Heart left ventricle (tissue), 16 donors: ENCODE data around the gene NCK2. TPM values are rescaled to one million over a fixed set of nuclear protein-coding genes. Genes with fewer than 3 reads are reported as not detected.

Experiments
- ATAC-seq, 4 donors: fragments of 200-7000 bp; cut with Tn5 transposase; one replicate each; pipeline ENCODE4 v1.9.1; 2020 to 2022; ENCODE audit warnings: moderate library complexity in 4 of 4, mild to moderate bottlenecking in 3 of 4, moderate number of reproducible peaks in 1 of 4
- DNase-seq, 5 donors: peaks; one replicate each; pipeline ENCODE4 v3.0.0-alpha.2; 2020
- H3K27ac ChIP-seq, 12 donors: fragments of 200-600 bp; sonication (generic) in 4 of 12; one replicate each; pipeline versions ENCODE4 v1.5.0 to v1.8.0; 2016 to 2022; ENCODE audit warnings: mild to moderate bottlenecking in 2 of 12
- H3K27me3 ChIP-seq, 9 donors: fragments of 200-600 bp; sonication (generic) in 2 of 9; one replicate each; pipeline versions ENCODE4 v1.5.1 to v1.8.0; 2016 to 2022; ENCODE audit warnings: mild to moderate bottlenecking in 3 of 9
- H3K36me3 ChIP-seq, 9 donors: fragments of 200-600 bp; sonication (generic) in 2 of 9; one replicate each; pipeline versions ENCODE4 v1.5.0 to v1.8.0; 2018 to 2022; ENCODE audit warnings: mild to moderate bottlenecking in 2 of 9
- H3K4me1 ChIP-seq, 12 donors: fragments of 200-600 bp; sonication (generic) in 4 of 12; one replicate each; pipeline versions ENCODE4 v1.5.0 to v1.8.0; 2016 to 2022; ENCODE audit warnings: mild to moderate bottlenecking in 3 of 12
- H3K4me3 ChIP-seq, 12 donors: fragments of 200-600 bp; sonication (generic) in 4 of 12; one replicate each; pipeline versions ENCODE4 v1.5.0 to v1.8.0; 2017 to 2022; ENCODE audit warnings: mild to moderate bottlenecking in 9 of 12, moderate library complexity in 4 of 12
- H3K9me3 ChIP-seq, 12 donors: fragments of 200-600 bp; sonication (generic) in 4 of 12; one replicate each; pipeline versions ENCODE4 v1.5.0 to v1.8.0; 2016 to 2022; ENCODE audit warnings: mild to moderate bottlenecking in 1 of 12
- CTCF ChIP-seq, 12 donors: fragments of 200-600 bp; sonication (generic) in 4 of 12; IDR thresholded peaks; one replicate each; pipeline versions ENCODE4 v1.5.0 to v1.8.0; 2018 to 2022; ENCODE audit warnings: antibody characterized with exemption in 12 of 12, mild to moderate bottlenecking in 5 of 12
- POLR2A ChIP-seq, 2 donors: fragments of 450-650 bp; IDR thresholded peaks; one replicate each; pipeline ENCODE4 v1.6.1; 2017; ENCODE audit warnings: antibody characterized with exemption in 2 of 2, mild to moderate bottlenecking in 2 of 2, moderate library complexity in 2 of 2
- WGBS, 4 donors: extraction: QIAGEN DNeasy Blood & Tissue Kit in 2 of 4; methylation state at CpG; one replicate each; pipeline versions ENCODE4 v1.1.5 to v1.1.7; 2013 to 2018; 5-methylcytosine and 5-hydroxymethylcytosine counted together
- intact Hi-C, 10 donors: fragments of 100-400 bp; cut with DNase I; formaldehyde crosslinking; loops; one replicate each; pipeline versions ENCODE4 v1.11.1 to v1.14.2; 2022
- polyA plus RNA-seq, 2 donors: library from polyadenylated mRNA; stranded (reverse); fragments of 200-250 nt; gene quantifications; one replicate each; pipeline ENCODE4 v1.2.3, GENCODE V29; 2013
- total RNA-seq, 9 donors: library from RNA; depleted of rRNA in 2 of 9; stranded (reverse); fragments of >200 nt in 2 of 9; fragmentation: NEBNext Ultra II Directional in 3 of 9; extraction: Animal tissue kit (Norgen Biotek cat#: 25700) in 3 of 9; gene quantifications; one replicate each; pipeline versions ENCODE4 v1.1.0 to v1.2.4, GENCODE V29; 2016 to 2023
- donor health status: ischemic (EF 13 %, LVEDD 7.1; RV severe dilation, severe dysfunction).
- donor health status: healthy with polysubstance abuse.
- donor health status: DM: no; HTN: yes; CAD: no.
- donor health status: DM: no; HTN: no; CAD: no.
- donor health status: ischemic (EF 25% LVEDD 6.9; RV normal size, moderate dysfunction).
- donor health status: ischemic (EF 25% LVEDD 5.7; RV mildly dilated, moderate dysfunction).
- donor health status: healthy.
- donor health status: DM: yes; HTN: yes; CAD: no.
- donor health status: ischemic (EF 35%, LVEDD 5.7; RV mildly dilated, moderate dysfunction).
- donor health status: nonischemic (EF 11% LVEDD 7.7; RV severe dilation, severe dysfunction).
- donor health status: DM: yes; HTN: yes; CAD: no.
- donor health status: PGD.
- donor health status: ischemic (EF 29% LVEDD 5.4; RV normal size, mild dysfunction).
- donor health status: nonischemic (EF 23%, LVEDD 6.1; RV moderate dilation, normal function).

Gene NCK2
- total and polyA plus RNA-seq, 11 donors = 22.6 to 54.2 (median 33.4) TPM

GRCh38 chr2:105889046-105889445, 144.3 kb downstream of the NCK2 start:
- 62 to 85% (median 70%) methylated on average over 3 of the region's 3 CpGs for WGBS, 4 donors
- peak; percentile 13 to 38 (median 29) for ATAC-seq
- no peaks in the 10 kb centered on the region for H3K27me3 ChIP-seq
- peaks cover 5 to 69% (median 36%) of the 10 kb centered on the region in 12 donors for H3K4me1 ChIP-seq
- no peak overlapping the region for H3K4me3 ChIP-seq
- TF ChIP-seq CTCF (IDR thresholded peaks at IDR 0.05) (peak in 2 of 12 donors; percentile 11 to 20), POLR2A (IDR thresholded peaks at IDR 0.05) (no peak)
- intact Hi-C loops = loop anchor here in 5 of 10 donors (5.0 to 10.0 kb wide), 5 partner anchors 74 to 314 kb away; partner anchors contain the start of gene NCK2 (in 1 of the 5)
- peak overlapping the region in 1 of 12 donors; percentile 14 for H3K27ac ChIP-seq
- H3K36me3 ChIP-seq = peaks cover 0 to 14% (median 12%) of the 10 kb centered on the region in 9 donors
- peaks cover 0 to 13% (median 1%) of the 10 kb centered on the region in 12 donors for H3K9me3 ChIP-seq
- peak in 2 of 5 donors; percentile 38 to 40 for DNase-seq

GRCh38 chr2:105890111-105890510, 145.4 kb downstream of the NCK2 start:
- Histone ChIP-seq H3K36me3 (peaks cover 0 to 24% (median 21%) of the 10 kb centered on the region in 9 donors), H3K4me3 (no peak overlapping the region), H3K27ac (peak overlapping the region in 1 of 12 donors; percentile 24), H3K4me1 (peaks cover 5 to 66% (median 27%) of the 10 kb centered on the region in 12 donors), H3K9me3 (peaks cover 0 to 13% (median 1%) of the 10 kb centered on the region in 12 donors), H3K27me3 (no peaks in the 10 kb centered on the region)
- TF ChIP-seq CTCF (IDR thresholded peaks at IDR 0.05) = no peak
- TF ChIP-seq POLR2A (IDR thresholded peaks at IDR 0.05) = no peak
- no peak for DNase-seq
- intact Hi-C loops = loop anchor here in 1 of 10 donors (10.0 kb wide), 1 partner anchor 315 kb away; no protein-coding TSS in a partner anchor
- ATAC-seq = no peak
- WGBS, 4 donors = 39 to 96% (median 52%) methylated on average over 2 of the region's 2 CpGs

- H3K4me3 ChIP-seq = no peak overlapping the region
- peaks cover 5 to 66% (median 21%) of the 10 kb centered on the region in 12 donors for H3K4me1 ChIP-seq
- no peak for TF ChIP-seq POLR2A (IDR thresholded peaks at IDR 0.05)
Measured at GRCh38 chr2:105890856-105891255, 146.1 kb downstream of the NCK2 start.

GRCh38 chr2:105893011-105893995, 148.6 kb downstream of the NCK2 start:
- no peaks in the 10 kb centered on the region for H3K27me3 ChIP-seq
- TF ChIP-seq CTCF (IDR thresholded peaks at IDR 0.05) (no peak), POLR2A (IDR thresholded peaks at IDR 0.05) (no peak)
- peaks cover 0 to 31% (median 21%) of the 10 kb centered on the region in 9 donors for H3K36me3 ChIP-seq
- H3K9me3 ChIP-seq = peaks cover 0 to 19% (median 1%) of the 10 kb centered on the region in 12 donors
- ATAC-seq = no peak
- peaks cover 0 to 43% (median 1%) of the 10 kb centered on the region in 12 donors for H3K4me1 ChIP-seq
- intact Hi-C loops = loop anchor here in 1 of 10 donors (10.0 kb wide), 1 partner anchor 319 kb away; no protein-coding TSS in a partner anchor
- no peak overlapping the region for H3K4me3 ChIP-seq
- no peak for DNase-seq
- WGBS, 4 donors = 94 to 96% (median 96%) methylated on average over 42 to 51 of the region's 51 CpGs
- H3K27ac ChIP-seq = no peak overlapping the region

More at GRCh38 chr2:105890856-105891255, 146.1 kb downstream of the NCK2 start:
- Histone ChIP-seq H3K27ac (peak overlapping the region in 2 of 12 donors; percentile 2 to 9), H3K27me3 (no peaks in the 10 kb centered on the region), H3K36me3 (peaks cover 0 to 31% (median 21%) of the 10 kb centered on the region in 9 donors), H3K9me3 (peaks cover 0 to 13% (median 1%) of the 10 kb centered on the region in 12 donors)
- ATAC-seq (no peak), DNase-seq (no peak)
- WGBS, 4 donors = 90 to 95% (median 93%) methylated on average over 10 of the region's 10 CpGs
- intact Hi-C loops = loop anchor here in 1 of 10 donors (10.0 kb wide), 1 partner anchor 316 kb away; no protein-coding TSS in a partner anchor
